HG02623 (cell line): Measurements from ENCODE around the gene EVI2B.
"Not testable (repeated sequence)": the region's sequence is repeated elsewhere in the genome, so short reads cannot be mapped to it uniquely, and the experiment has no call there.

Experiments used
- ATAC-seq: cut with Tn5 transposase; IDR thresholded peaks from one replicate; pipeline ENCODE4 v1.9.1; 2021; ENCODE audit warnings: moderate library complexity; ENCODE audit not compliant: unreplicated experiment

EVI2B gene

DNA sequence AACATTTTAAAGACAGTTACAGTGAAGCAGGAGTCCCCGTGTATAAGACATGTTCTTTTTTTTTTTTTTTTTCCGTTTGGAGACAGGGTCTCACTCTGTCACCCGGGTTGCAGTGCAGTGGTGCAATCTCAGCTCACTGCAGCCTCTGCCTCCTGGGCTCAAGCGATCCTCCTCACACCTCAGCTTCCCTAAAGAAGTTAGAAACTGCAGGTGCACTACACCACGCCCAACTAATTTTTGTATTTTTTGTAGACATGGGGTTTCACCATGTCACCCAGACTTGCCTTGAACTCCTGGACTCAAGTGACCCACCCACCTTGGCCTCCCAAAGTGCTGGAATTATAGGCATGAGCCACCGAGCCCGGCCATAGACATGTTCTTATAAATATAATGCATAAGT lies 3.0 kb downstream of the EVI2B start:
- ATAC-seq = no peak

DNA sequence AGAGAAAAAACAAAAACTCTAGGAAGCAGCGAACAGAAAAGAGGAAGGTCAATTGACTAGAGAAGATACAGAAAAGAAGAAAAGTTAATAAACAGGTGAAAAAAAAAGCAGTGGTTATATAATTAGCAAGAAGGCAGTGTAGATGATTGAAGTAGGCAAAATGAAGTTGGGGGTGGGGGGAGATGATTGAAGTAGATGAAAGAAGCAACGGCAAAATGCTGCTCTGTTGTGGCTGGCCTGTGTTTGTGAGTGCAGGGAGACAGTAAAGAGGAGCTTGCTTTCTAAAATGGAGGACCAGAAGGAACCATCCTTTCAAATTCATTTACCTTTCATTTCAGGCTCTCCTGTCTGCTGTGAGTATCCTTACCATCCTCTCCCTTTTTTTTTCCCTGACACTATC lies 3.6 kb downstream of the EVI2B start:
- ATAC-seq = no peak

DNA sequence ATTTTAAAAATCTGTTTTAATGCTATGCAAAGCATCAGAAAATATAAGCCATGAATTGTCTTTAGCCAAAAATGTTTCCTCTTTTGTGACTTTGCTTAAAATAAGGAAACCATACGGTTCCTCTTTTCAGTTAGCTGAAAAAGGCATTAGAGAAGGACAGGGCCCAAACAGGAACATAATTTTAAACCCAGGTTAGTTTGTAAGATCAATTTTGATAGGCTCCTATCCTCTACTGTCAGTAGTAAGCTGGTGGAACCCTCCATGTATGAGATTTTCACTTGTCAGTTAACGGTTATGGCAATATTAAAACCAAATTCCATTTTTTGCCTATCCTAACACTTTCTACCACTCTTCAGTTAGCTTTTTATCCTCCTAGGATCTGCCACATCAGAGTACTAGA lies 4.3 kb downstream of the EVI2B start:
- ATAC-seq = no peak

DNA sequence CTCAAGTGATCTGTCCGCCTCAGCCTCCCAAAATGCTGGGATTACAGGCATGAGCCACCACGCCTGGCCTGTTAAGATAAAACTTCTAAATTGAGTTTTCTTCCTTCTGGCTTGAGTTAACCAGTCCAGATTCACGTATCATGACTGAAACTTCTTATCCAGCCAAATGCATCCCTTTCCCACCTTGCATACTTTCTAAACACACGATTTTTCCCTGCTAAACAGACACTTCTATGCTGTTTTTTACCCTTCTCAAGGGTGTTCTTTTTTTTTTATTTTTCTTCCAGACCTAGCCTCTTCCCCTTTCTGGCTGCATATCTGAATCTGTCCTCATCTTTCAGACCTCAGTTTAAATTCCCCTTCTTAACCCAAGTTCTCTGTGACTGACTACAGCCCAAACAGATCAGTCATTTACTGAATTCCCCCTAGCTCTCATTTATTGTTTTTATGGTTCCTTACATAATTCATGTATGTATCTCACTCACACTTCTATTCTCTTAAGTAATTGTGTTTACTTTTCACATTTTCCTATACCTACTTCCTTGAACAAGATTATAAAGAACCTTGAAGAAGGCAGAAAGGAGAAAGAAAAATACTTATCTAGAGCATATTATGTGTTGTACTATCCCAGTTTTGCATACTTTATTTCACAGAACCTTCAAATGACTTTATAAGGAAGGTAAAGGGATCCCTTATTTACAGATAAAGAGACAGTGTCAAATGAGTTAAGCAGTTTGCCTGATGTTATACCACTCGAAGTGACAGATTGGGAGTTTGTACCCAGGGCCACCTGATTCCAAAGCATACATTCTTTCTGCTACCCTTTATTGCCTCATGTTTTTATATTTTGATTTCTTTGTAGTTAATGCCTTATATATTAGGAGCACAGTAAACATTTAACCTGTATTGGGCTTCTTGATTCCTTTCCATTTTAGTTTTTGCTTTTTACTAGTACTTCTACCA lies 5.2 kb downstream of the EVI2B start:
- no peak for ATAC-seq

DNA sequence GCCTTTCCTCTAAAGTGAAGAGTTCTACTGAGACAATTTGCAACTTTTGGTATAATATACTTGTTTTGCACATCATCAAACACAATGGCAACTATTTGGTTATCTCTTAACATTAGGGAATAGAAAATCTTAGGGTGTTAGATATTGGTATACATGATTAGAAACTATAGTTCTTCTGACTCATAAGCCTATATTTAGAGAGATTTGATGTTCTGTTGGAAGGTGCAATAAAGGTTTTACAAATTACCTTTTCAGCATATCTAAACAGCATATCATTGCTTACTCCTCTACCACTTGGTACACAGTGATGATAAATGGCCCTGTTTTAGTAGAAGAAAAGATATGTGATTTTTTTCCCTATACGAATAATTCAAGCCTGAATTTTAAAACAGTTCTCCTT lies 6.2 kb downstream of the EVI2B start:
- no peak for ATAC-seq

DNA sequence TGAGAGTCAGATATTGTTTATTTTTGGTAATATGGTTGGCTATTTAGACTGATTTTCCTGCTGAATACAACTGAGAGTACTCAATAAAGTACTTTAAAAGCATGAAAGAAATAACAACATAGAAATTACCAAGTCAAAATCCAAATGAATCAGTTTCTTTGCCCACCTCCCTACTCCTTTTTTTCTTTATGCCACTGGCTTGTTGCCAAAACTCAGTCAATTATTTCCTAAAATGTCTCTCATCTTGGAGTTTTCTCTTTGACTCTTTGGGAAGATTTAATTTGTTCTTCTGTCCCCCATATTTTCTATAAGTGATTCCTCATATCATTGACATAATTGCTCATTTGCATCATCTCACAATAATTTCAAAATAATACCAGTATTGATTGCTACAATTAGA lies 14.2 kb downstream of the EVI2B start:
- ATAC-seq = no peak

DNA sequence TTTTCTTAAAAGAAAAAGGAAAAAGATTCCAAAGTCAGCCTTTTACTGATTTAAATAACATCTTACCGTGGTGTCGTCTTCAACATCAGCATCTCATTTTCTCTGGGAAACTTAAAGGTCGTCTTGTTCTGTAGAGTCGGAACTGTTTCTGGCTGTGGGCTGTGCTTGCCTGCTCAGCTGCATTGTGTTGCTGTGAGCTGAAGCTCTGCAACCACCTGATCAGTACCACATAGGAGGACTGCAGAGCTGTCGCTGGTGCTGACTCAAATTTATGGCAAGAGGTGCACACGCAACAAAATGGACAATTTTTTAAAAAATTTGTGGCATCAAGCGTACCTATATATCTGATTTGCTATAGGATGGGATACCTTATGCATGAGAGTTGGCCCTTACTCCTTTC lies 16.8 kb downstream of the EVI2B start, which contains the start of gene OMG:
Gene OMG, minus strand, starts transcription at position 150 of the 400 bp plus-strand sequence. CDS start 908 bp downstream, outside the sequence.
- ATAC-seq = no peak

DNA sequence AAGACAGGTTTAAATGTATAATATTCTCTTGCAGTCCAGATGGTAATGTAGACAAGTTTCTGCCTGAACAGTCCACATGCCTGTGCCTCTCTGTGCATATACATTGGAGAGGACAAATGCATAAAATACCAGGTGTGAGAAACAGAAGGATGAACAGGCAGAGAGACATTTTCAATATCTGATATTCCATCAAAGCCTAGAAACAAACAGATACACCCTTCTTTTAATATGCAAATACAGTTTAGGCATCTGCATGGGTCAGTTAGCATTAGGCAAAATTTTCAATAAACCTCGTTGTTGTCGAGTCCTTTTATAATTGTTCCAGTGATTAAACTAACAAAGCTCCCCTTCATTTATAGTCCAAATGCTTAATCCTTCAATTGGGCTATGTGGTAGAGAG lies 17.7 kb downstream of the EVI2B start:
- no peak for ATAC-seq

DNA sequence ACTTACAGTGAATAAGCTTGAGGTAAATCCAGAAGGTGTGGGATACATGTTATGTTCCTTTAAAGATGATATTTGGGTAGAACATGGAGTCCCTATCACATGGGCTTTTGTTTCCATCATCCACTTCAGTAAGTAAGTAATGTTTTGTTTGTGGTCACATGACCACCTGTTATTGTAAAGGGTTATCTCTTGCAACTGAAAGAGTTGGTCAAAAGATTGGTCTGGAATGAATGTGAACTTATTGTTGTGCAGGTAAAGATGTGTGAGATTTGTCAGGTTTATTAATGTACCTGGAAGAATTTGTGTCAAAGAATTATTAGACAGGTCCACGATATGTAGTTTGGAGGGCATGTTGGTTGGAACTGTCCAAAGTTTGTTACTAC lies 18.4 kb downstream of the EVI2B start:
- no peak for ATAC-seq

DNA sequence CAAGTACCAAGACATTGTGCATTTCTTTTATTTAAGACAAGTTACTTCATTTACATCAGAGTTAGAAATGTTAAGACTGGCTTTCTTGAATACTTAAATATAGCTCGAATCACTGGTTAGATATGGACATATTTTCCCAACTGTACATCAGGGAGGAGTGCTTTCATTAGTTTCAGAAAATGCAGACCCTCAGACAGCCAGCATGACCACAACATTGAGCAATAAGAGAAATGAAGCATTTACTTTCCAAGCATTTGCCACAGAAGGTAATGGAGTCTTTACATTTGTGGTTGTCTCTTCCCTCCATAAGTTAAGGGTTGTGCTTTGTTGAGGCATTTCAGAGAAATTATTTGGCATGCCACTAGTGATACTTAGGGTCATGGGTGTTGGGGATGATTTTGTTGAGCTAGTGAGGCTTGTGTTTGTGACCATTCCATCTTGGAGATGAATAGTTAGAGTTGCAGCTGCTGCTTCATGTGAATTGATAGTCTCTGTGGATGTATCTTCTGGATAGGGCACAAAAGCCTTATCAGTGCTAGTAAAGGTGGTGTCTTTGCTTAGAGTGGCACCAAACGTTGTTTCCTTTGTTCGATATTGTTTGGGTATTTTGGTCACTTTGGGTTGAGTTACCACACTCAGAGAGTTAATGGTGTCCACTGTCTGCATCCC lies 18.9 kb downstream of the EVI2B start:
- no peak for ATAC-seq

DNA sequence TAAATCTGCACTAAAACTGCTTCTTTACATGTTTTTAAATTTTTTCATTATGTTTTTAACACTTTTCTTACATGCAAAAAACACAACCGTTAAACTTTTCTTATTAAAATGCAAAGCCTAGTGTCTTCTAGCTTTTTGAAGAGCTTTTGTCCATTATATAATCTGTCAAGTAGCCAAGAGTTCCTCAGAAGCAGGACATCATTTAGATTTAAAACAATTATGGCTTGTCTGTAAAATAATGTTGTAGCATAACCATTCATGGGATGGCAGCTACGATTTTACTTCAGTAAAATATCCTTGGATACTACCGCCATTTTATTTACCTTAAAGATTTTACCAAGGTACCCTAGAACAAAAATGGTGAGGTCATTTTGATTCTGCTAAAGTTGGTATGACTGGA lies 19.6 kb downstream of the EVI2B start:
- no peak for ATAC-seq

DNA sequence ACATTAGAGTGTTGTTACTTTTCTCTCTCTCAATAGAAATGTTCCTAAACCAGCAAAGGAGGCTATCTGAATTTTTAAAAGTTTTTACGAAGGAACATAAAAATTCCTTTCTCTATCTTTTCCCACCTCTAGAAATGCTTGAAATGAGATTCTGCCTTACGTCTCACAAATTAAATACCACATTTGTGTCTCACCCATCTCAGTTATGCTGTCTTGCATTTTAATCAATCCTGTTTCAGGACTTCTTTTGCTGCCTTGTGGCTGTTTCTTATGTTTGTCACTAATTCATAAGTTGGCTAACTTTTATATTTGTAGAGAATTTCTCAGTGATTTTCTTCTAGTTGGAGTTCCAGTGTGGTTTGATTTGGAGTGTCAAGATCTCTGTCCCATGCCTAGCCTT lies 20.3 kb downstream of the EVI2B start:
- no peak for ATAC-seq

DNA sequence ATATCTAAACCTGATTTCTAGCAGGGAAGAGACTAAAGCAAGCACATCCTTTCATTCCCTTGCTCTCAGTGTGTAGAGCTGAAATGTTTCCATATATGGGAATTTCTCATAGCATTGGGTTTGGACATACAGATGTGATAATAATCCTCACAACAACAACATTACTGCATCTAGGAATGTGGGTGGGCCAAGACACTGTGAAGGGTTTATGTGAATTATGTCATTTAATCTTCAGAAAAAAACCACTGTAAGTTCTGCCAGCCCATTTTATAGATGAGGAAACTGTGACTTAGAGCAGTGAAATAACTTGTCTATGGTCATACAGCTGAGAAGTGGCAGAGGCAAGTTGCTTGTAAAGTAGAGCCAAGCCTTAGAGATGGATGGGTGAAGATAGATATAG lies 22.0 kb downstream of the EVI2B start:
- ATAC-seq = no peak

DNA sequence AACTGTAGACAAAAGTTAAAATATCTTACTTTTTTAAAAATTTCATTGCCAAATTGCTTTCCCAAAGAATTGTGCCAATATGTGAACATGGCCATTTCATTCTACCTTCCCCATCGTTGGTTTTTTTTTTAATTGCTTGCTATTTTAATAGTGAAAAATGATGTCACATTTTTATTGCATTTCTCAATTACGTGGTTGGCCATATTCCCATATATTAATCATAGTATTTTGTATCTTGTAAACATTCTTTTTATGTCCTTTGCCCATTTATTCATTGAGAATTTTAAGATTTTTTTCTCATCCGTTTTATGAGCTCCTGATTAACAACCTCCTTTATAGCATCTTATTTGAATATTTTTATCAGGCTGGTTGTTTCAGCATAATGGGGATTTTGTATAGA lies 24.1 kb downstream of the EVI2B start:
- no peak for ATAC-seq

DNA sequence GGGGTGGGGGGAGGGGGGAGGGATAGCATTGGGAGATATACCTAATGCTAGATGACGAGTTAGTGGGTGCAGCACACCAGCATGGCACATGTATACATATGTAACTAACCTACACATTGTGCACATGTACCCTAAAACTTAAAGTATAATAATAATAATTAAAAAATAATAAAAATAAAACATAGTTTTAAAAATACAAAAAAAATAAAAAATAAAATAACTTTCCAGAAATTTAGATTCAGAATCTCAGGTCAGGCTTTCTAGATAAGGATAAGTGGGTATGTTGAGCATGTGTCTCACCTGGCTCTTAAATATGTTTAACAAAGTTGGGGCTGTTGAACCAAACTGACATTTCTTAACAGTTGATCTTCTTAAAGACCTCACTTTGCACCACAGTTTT lies 25.9 kb downstream of the EVI2B start:
- not testable (repeated sequence) for ATAC-seq

DNA sequence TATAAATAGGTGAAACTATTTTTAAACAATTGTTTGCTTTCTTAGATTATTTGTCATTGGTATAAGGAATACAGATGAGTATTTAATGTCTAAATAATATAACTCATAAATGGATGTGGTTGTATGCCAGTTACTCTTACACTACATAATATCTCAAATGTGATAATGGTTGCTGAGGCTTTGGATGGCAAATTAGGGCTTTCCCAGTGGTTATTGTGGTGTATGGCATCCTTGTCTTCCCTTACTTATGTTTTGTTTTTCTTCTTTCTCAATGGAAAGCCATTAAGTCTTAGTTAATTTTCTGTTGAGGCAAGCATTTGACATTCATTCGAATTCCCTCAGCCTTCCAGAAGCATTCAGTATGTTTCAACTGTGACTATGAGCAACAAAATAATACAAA lies 27.3 kb downstream of the EVI2B start:
- ATAC-seq = no peak

DNA sequence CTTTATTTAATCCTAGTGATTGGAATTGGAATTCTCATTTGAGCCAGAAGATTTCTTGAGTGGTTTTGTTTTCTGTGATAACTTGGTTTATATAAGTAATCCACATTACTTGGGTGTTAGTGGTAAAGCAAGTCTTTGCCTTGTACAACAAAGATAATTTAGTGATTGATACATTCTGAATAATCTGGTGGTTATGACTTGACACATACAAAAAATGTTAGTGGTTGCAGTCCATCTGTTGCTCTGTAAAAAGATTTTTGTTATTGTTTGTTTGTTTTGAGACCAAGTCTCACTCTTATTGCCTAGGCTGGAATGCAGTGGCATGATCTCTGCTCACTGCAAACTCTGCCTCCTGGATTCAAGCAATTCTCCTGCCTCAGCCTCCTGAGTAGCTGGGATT lies 30.0 kb downstream of the EVI2B start:
- no peak for ATAC-seq

DNA sequence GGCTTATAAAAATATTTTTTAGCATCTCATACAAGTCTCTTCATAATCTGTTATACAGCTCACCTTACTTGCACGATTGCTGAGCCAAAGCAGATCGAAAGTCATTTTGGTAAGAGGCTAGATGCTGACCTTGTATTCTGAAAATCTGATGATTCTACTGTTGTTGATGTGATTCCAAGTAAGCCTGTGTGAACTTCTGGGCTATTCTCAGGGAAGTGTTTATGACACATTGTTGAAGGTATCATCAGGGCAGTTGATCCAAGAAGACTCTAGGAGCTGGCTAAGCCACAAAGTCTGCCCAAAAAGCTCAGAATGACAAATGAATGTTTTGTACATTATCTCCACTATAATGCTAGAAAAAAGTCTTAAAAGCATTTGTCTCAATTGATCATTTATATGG lies 32.8 kb downstream of the EVI2B start:
- ATAC-seq = no peak

DNA sequence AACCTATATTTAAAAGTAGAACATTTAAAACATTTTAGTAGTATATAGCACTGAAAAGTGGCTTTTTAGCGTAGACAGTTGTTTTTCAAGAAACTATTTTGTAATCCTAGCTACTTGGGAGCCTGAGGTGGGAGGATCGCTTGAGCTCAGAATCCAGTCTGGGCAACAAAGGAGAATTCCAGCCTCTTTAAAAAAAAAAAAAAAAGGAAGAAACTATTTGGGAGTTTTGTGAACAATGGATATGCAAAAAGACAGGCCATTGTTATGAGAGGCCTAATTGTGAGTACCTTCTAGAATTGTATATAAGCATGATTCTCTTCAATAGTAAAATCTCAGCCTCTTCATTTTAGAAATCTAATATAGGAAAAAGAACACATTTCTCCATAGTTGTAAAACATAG lies 34.5 kb downstream of the EVI2B start:
- no peak for ATAC-seq

DNA sequence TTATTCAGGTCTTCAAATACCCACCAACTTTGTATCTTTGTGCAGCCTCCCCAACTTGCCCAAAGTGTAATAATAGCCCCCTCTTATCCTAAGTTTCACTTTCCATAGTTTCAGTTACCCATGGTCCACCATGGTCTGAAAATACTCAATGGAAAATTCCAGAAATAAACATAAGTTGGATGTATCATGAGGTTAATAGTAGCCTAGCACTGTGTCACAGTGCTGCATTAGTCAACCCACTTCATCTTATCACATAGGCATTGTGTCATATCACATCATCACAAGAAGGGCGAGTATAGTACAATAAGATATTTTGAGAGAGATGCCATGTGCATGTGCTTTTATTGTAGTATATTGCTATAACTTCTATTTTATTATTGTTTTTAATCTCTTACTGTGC lies 38.7 kb downstream of the EVI2B start:
- no peak for ATAC-seq

DNA sequence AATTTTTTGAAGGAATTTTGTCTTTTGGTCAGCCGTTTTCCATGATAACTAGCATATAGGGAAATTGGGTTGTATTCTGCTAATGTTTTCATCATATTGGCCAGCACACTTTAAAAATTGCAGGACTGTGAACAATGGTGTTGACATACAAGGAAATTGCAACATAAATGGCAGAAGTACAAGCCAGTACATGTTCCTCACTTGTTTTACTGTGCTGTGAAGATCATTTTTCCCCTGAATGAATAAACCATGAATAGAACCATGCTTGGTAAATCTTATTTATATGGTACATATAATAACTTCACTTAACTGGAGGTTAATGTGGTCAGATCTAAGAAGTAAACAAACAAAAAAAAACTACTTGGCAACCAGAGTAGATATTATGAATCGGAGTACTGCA lies 39.6 kb downstream of the EVI2B start:
- no peak for ATAC-seq

DNA sequence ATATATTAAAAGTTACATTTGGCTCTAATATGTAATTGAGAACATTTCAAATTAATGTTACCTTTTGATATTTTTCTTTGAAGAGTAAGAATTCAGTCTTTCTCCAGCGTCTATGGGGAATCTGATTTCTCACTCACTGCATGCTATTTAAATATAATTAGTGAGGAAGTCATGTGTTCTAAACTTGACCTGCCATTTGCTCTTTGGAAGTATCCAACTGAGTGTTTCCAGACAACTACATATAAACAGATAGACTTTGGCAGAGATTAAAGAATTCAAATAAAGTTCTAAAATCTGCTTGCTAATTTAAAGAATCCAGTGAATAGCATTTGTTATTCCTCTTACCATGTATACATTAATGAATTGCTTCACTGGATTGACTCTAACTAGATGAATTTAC lies 40.3 kb downstream of the EVI2B start:
- no peak for ATAC-seq
